Uterus (tissue), 4 donors: ENCODE measurements around the gene SEPTIN7. TPM values are rescaled to one million over a fixed set of nuclear protein-coding genes. Genes with fewer than 3 reads are reported as not detected.

Source experiments
- DNase-seq, 2 donors: peaks; one replicate each; pipeline ENCODE4 v3.0.0-alpha.2; 2019 to 2020
- H3K27ac ChIP-seq, 2 donors: fragments of 200-600 bp; sonication (generic); 1 replicate in 1 of 2; 2 replicates in 1 of 2; pipeline ENCODE4 v1.5.1; 2016 to 2018
- H3K27me3 ChIP-seq, 2 donors: fragments of 200-600 bp; sonication (generic); one replicate each; pipeline ENCODE4 v1.5.1; 2018 to 2019; ENCODE audit warnings: control low read depth in 1 of 2
- H3K36me3 ChIP-seq, 2 donors: fragments of 200-600 bp; sonication (generic); one replicate each; pipeline ENCODE4 v1.5.1; 2019; ENCODE audit warnings: control low read depth in 1 of 2
- H3K4me1 ChIP-seq, 2 donors: fragments of 200-600 bp; sonication (generic); one replicate each; pipeline ENCODE4 v1.5.1; 2018 to 2019; ENCODE audit warnings: control low read depth in 1 of 2
- H3K4me3 ChIP-seq, 2 donors: fragments of 200-600 bp; sonication (generic); 1 replicate in 1 of 2; 2 replicates in 1 of 2; pipeline ENCODE4 v1.5.1; 2018 to 2019; ENCODE audit warnings: mild to moderate bottlenecking in 1 of 2
- H3K9me3 ChIP-seq, 2 donors: fragments of 200-600 bp; sonication (generic); one replicate each; pipeline ENCODE4 v1.5.1; 2019; ENCODE audit warnings: control low read depth in 1 of 2
- POLR2A ChIP-seq, 2 donors: fragments of 450-650 bp; IDR thresholded peaks; one replicate each; pipeline ENCODE4 v1.6.1; 2016; ENCODE audit warnings: antibody characterized with exemption in 2 of 2, mild to moderate bottlenecking in 1 of 2, moderate library complexity in 1 of 2
- intact Hi-C: fragments of 100-400 bp; cut with DNase I; formaldehyde crosslinking; loops from one replicate; pipeline ENCODE4 v1.15.1; 2023; ENCODE audit warnings: low total_unique reads
- total RNA-seq, 4 donors: library from RNA; depleted of rRNA in 3 of 4; stranded (reverse); fragments of >200 nt in 3 of 4; gene quantifications; one replicate each; pipeline versions ENCODE4 v1.1.0 to v1.2.4, GENCODE V29; 2014 to 2023
- TF ChIP-seq, protein P1 (sequence below), 4 experiments: fragments of 200-600 bp in 2 of 4; fragments of 450-650 bp in 2 of 4; sonication (generic) in 2 of 4; IDR thresholded peaks; one replicate each; pipeline ENCODE4 v1.5.1; 2016 to 2019; ENCODE audit warnings: antibody characterized with exemption in 4 of 4, mild to moderate bottlenecking in 2 of 4, moderate library complexity in 1 of 4
- donor health status: DM: yes; HTN: yes; CAD: no.

Gene SEPTIN7
- total RNA-seq, 4 donors from 2014 or later: 251 to 503 (median 267) TPM

DNA sequence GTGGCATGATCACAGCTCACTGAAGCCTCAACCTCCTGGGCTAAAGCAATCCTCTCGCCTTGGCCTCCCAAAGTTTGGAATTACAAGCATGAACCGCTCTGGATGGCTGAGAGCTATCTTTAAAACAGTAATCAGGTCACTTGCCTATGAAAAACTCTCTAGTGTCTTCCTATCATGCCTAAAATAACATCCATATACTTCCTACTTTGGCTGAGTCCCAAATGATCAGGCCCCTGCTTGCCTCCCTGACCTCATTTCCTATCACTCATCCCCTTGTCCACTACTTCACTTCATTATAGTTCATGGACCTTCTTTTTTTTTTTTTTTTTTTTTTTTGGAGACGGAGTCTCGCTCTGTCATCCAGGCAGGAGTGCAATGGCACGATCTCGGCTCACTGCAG, 28.0 kb downstream of the SEPTIN7 start:
- no peaks in the 10 kb centered on the region for H3K36me3 ChIP-seq
- TF ChIP-seq, protein P1, sequence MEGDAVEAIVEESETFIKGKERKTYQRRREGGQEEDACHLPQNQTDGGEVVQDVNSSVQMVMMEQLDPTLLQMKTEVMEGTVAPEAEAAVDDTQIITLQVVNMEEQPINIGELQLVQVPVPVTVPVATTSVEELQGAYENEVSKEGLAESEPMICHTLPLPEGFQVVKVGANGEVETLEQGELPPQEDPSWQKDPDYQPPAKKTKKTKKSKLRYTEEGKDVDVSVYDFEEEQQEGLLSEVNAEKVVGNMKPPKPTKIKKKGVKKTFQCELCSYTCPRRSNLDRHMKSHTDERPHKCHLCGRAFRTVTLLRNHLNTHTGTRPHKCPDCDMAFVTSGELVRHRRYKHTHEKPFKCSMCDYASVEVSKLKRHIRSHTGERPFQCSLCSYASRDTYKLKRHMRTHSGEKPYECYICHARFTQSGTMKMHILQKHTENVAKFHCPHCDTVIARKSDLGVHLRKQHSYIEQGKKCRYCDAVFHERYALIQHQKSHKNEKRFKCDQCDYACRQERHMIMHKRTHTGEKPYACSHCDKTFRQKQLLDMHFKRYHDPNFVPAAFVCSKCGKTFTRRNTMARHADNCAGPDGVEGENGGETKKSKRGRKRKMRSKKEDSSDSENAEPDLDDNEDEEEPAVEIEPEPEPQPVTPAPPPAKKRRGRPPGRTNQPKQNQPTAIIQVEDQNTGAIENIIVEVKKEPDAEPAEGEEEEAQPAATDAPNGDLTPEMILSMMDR (IDR thresholded peaks at IDR 0.05): no peak
- no peak for TF ChIP-seq POLR2A (IDR thresholded peaks at IDR 0.05)
- no peak overlapping the region for H3K27ac ChIP-seq
- peaks cover 0 to 5% of the 10 kb centered on the region in 2 donors for H3K4me1 ChIP-seq
- no peak overlapping the region for H3K4me3 ChIP-seq
- no peak for DNase-seq
- no peaks in the 10 kb centered on the region for H3K9me3 ChIP-seq
- H3K27me3 ChIP-seq: no peaks in the 10 kb centered on the region
- intact Hi-C loops: no loop called here

DNA sequence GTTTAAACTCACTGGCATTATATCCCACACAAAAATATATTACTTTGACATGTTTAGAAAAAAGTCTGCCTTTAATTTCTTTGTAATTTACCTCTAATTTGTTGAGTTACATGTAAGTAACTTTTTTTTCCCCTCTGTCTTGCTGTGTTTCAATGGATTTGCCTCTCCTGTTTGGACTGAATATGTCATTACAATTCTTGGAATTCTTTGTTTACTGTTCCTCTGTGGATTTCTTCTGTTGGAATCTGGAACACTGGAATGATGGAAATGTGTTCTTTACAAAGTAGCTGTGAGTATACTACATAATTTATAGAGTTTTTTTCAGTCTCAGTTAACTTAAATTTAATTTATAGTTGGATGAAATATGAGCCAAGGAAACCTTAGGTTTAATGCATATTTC, 30.4 kb downstream of the SEPTIN7 start:
- H3K4me3 ChIP-seq: no peak overlapping the region
- intact Hi-C loops: no loop called here
- H3K36me3 ChIP-seq: no peaks in the 10 kb centered on the region
- no peaks in the 10 kb centered on the region for H3K9me3 ChIP-seq
- TF ChIP-seq, protein P1 (IDR thresholded peaks at IDR 0.05): no peak
- TF ChIP-seq POLR2A (IDR thresholded peaks at IDR 0.05): no peak
- no peak for DNase-seq
- H3K27me3 ChIP-seq: no peaks in the 10 kb centered on the region
- H3K4me1 ChIP-seq: peaks cover 0 to 4% of the 10 kb centered on the region in 2 donors
- no peak overlapping the region for H3K27ac ChIP-seq

DNA sequence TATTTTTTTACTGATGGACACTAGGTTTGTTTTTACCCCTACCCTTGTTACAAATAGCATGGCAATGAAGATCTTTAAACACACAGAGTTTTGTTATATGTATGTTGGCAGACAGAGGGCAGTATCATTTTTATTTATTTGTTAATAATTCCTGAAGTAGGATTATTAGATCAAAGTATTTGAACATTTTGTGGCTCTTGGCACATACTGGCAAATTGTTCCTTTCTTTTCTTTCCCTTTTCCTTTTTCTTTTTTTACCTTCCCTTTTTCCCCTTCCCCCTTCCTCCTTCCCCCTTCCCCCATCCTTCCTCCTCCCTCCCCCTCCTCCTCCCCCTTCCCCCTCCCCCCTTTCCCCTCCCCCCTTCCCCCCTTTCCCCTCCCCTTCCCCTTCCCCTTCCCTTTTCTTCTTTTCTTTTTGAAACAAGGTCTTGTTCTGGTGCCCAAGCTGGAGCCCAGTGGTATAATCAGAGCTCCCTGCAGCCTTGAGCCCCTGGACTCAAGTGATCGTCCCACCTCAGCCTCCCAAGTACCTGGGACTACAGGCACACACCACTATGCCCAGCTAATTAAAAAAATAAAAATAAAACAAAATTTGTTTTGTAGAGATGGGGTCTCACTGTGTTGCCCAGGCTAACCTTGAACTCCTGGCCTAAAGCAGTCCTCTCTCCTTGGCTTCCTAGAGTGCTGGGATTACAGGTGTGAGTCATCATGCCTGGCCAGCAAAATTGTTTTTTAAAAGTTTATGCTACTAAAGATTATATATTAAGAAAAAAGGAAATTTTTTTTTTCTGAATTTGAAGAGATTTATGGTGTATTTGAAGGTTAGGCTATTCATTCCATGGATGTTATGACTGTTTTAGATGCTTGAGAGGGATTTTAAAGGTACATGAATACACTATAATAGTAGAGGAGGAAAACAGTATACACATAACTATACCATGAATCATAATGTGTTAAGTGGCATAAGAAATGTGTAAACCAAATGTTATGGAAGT, 39.3 kb downstream of the SEPTIN7 start:
- Histone ChIP-seq H3K4me1 (peaks cover 0 to 4% of the 10 kb centered on the region in 2 donors), H3K4me3 (no peak overlapping the region), H3K36me3 (no peaks in the 10 kb centered on the region), H3K9me3 (no peaks in the 10 kb centered on the region), H3K27me3 (no peaks in the 10 kb centered on the region), H3K27ac (no peak overlapping the region)
- DNase-seq: no peak
- intact Hi-C loops: no loop called here
- TF ChIP-seq, protein P1 (IDR thresholded peaks at IDR 0.05): no peak
- TF ChIP-seq POLR2A (IDR thresholded peaks at IDR 0.05): no peak

DNA sequence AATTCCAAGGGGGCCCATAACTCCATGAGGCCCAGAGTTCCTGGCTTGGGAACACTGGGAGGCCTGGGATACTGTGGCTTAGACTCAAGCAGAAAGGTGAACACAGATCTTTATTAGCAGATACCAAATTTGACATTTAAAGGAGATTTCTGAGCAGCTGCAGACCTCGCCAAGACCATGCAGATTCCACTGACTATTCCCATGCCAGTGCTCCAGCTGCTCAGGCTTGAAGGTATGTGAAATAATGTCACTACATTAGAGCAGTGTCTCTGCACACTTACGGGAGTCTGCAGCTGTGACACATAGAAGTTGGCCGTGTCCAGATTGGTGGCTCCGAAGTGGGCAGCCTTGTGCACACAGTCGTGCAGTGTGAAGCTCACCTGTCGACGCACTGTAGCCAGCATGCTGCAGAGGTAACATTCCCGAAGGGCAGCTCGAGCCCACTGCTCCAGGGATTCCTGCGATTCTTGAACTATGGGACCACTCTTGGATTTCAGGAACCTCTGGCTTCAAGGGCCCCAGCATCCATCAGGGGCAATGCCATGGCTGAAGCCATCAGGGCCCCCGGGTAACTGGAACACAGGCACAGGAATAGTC, 46.1 kb downstream of the SEPTIN7 start:
- Histone ChIP-seq H3K27ac (no peak overlapping the region), H3K27me3 (no peaks in the 10 kb centered on the region), H3K9me3 (no peaks in the 10 kb centered on the region), H3K4me3 (no peak overlapping the region), H3K4me1 (peaks cover 3% of the 10 kb centered on the region in 2 donors), H3K36me3 (no peaks in the 10 kb centered on the region)
- no peak for DNase-seq
- TF ChIP-seq, protein P1 (IDR thresholded peaks at IDR 0.05): no peak
- no peak for TF ChIP-seq POLR2A (IDR thresholded peaks at IDR 0.05)
- intact Hi-C loops: no loop called here

DNA sequence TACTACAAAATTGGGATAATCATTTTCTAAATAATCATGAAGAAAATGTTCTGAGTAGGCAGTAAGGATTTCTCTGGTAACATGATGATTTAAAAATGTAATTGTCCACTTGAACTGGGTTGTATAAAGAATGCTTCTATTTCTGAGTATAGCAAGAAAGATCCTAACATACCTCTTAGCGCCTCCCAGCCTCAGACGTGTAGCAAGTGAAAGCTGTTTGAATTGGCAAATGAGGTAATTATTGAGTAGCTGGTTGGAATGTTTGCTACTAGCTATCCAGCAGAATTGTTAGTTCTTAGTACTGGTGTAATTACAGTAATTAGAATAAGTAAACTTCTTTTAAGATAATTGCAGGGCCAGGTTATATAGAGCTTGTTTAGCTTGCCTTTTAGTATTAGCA, 47.9 kb downstream of the SEPTIN7 start:
- Histone ChIP-seq H3K27ac (no peak overlapping the region), H3K27me3 (no peaks in the 10 kb centered on the region), H3K4me3 (no peak overlapping the region), H3K4me1 (peaks cover 3% of the 10 kb centered on the region in 2 donors), H3K36me3 (no peaks in the 10 kb centered on the region), H3K9me3 (no peaks in the 10 kb centered on the region)
- no peak for TF ChIP-seq POLR2A (IDR thresholded peaks at IDR 0.05)
- TF ChIP-seq, protein P1 (IDR thresholded peaks at IDR 0.05): no peak
- DNase-seq: no peak
- intact Hi-C loops: no loop called here
